Activated CD8-positive, alpha-beta memory T cell treated with anti-CD3 and anti-CD28 coated beads, Interleukin-2, amount 10 ng/mL, durations not matched to agents 7 days and 5 days (primary cell): ENCODE results near the gene CDK5RAP1. TPM values are rescaled to one million over a fixed set of nuclear protein-coding genes. Genes with fewer than 3 reads are reported as not detected.

Experiments
- total RNA-seq, 2 experiments: library from RNA; stranded (reverse); gene quantifications; one replicate each; pipeline ENCODE4 v1.2.3, GENCODE V29; 2021

CDK5RAP1 gene
- total RNA-seq, 2 experiments from 2014 or later, result 42.0 to 43.3 TPM

Other genes starting within 250 kb of the CDK5RAP1 start
- gene BPIFA2, start 233.4 kb downstream of the CDK5RAP1 start, total RNA-seq, result not detected
- not detected for gene BPIFA3, start 184.2 kb downstream of the CDK5RAP1 start, total RNA-seq
- not detected for gene BPIFA1, start 165.5 kb downstream of the CDK5RAP1 start, total RNA-seq
- not detected for gene BPIFB1, start 118.3 kb downstream of the CDK5RAP1 start, total RNA-seq
- gene SNTA1, start 42.2 kb upstream of the CDK5RAP1 start, total RNA-seq, result 1 to 10 TPM; 3.7 to 5.7 TPM
- gene CBFA2T2, start 88.6 kb upstream of the CDK5RAP1 start, total RNA-seq, result 10 to 100 TPM; 12.3 to 16.8 TPM